ENCODE results near the gene CERT1.

DNA sequence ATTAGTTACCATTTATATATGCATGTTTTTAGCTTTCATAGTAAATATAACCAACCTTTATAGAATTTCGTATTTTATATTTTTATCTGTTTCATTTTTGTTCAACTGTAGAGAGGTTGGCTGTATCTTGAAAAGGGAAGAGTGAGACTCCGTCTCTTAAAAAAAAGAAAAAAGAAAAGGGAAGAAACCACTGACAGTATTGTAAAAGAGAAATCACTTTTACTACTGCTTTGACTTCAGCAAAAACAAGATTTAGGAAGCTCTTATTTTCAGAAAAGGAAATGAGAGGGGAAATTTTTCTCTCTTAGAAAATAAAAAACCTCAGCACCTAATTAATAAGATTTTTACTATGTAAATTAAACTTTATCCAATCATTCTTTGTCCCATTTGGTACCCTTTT, 14.6 kb upstream of the CERT1 start:
- TF ChIP-seq, protein P1, sequence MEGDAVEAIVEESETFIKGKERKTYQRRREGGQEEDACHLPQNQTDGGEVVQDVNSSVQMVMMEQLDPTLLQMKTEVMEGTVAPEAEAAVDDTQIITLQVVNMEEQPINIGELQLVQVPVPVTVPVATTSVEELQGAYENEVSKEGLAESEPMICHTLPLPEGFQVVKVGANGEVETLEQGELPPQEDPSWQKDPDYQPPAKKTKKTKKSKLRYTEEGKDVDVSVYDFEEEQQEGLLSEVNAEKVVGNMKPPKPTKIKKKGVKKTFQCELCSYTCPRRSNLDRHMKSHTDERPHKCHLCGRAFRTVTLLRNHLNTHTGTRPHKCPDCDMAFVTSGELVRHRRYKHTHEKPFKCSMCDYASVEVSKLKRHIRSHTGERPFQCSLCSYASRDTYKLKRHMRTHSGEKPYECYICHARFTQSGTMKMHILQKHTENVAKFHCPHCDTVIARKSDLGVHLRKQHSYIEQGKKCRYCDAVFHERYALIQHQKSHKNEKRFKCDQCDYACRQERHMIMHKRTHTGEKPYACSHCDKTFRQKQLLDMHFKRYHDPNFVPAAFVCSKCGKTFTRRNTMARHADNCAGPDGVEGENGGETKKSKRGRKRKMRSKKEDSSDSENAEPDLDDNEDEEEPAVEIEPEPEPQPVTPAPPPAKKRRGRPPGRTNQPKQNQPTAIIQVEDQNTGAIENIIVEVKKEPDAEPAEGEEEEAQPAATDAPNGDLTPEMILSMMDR (conservative IDR thresholded peaks at IDR 0.05 in 1 of 2, IDR thresholded peaks at IDR 0.05 in 1 of 2; ENCODE audit: extremely low read depth in 1 of 2, insufficient read depth in 1 of 2, low read depth in 1 of 2, low read length in 2 of 2), result no peak
- no peak for TF ChIP-seq EZH2 (IDR thresholded peaks at IDR 0.05; ENCODE audit: borderline replicate concordance, low read length)
